HG02678 (cell line): ENCODE data around the gene LRRC42.
"Not testable (repeated sequence)": the region's sequence is repeated elsewhere in the genome, so short reads cannot be mapped to it uniquely, and the experiment has no call there.

ENCODE experiments used
- ATAC-seq: cut with Tn5 transposase; IDR thresholded peaks from one replicate; pipeline ENCODE4 v1.9.1; 2021; ENCODE audit warnings: mild to moderate bottlenecking, moderate library complexity; ENCODE audit not compliant: unreplicated experiment

The LRRC42 gene

DNA sequence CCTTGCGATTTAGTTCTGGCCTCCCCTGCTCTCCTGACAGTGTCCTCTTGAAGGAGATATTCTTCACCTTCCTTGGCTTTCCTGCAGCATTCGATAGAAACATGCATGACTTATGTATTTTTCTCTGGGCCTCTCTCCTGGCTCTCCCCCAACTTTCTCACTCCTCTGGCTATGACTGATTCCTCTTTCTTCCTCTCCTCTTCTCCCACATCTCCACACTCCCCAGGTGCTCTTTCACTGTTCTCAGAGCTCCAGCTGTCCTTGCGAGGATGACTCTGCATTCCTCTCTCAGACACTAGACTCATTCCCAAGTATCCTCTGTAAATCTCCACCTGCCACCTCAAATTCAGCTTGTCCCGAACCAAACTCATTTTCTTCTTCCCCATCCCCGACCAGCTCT is 18.0 kb downstream of the LRRC42 start:
- ATAC-seq: no peak

GRCh38 chr1:53966794-53967193 is 20.6 kb downstream of the LRRC42 start:
- ATAC-seq: no peak

GRCh38 chr1:53967409-53968124 is 21.4 kb downstream of the LRRC42 start:
- no peak for ATAC-seq

- ATAC-seq: no peak
Measured at GRCh38 chr1:53968125-53968513, 22.0 kb downstream of the LRRC42 start.

GRCh38 chr1:53969323-53969722 is 23.2 kb downstream of the LRRC42 start:
- ATAC-seq: not testable (repeated sequence)

GRCh38 chr1:53971718-53972117 is 25.6 kb downstream of the LRRC42 start:
- ATAC-seq: no peak

DNA sequence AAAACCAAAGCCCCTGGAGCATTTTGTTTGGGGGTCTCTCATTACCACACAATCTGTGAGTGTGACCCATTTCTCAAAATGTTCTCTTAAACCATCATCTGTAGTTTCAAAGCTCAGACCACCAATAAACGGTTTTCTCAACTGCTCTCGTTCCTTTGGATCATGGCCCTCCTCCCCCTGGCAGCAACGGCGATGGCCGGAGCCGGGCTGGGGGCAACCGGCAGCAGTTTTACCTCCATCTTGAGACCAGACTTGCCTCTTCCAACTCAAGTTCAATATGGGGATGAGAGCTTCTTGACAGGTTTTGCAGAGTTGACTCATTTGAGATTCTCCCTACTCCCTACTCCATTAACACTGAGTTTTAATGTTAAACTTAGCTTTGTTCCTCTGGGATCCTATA is 29.7 kb downstream of the LRRC42 start:
- no peak for ATAC-seq

- ATAC-seq: no peak
Measured at GRCh38 chr1:53979712-53980450, 33.7 kb downstream of the LRRC42 start.

GRCh38 chr1:53981220-53981619 is 35.1 kb downstream of the LRRC42 start:
- ATAC-seq: no peak

DNA sequence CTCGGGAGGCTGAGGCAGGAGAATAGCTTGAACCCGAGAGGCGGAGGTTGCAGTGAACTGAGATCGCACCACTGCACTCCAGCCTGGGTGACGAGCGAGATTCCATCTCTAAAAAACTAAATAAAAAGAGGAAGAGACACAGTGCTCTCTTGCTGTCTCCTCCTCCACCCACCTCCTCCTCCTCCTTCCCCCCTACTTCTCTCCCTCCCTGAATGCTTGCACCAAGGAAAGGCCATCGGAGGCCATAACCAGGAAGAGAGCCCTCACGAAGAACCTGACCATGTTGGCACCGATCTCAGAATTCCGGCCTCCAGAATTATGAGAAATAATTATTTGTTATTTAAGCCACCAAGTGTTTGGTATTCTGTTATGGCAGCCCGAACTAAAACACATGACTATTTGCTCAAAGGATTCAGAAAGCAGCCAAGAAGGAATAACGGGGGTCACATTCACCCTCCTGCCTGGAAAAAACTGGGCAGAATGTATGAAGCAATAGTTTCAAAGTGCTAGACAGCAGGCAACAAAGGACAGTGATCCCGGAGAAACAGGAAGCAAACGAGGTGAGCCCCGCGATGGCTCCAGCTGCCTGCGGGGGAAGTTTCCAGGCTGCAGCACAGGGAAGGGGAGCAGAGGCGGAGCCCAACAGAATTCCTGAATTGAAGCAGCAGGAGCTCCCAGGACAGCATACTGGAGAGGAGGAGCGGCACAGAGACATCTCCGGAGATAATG is 36.0 kb downstream of the LRRC42 start:
- ATAC-seq: no peak

DNA sequence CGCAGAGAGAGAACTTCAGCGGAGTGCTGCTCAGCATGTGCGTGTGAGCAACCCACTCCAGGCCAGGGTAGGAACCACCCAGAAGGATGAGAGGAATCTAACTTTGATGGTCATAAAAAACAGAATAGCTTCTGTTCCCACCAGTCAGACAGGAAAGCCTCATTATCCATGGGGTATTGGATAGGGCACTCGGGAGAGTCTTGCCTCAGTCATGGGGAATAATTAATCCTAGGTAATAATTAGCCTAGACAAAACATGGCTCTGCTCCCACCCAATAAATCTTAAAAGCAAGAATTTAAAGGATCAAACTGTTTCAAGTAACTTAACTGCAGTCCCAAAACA is 36.6 kb downstream of the LRRC42 start:
- no peak for ATAC-seq

GRCh38 chr1:53984726-53985125 is 38.6 kb downstream of the LRRC42 start:
- ATAC-seq: no peak

DNA sequence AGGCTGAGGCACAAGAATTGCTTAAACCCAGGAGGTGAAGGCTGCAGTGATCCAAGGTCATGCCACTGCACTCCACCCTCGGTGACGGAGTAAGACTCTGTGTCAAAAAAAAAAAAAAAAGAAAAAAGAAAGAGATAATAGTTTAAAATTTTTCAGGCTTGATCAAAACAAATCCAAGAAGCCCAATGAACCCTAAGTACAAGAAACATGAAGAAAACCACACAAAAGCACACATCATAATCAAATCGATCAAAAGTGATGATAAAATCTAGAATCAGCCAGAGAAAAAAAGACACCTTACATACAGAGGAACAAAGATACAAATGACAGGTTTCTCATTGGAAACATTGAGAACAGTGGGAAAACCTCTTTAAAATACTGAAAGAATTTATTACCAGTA is 40.3 kb downstream of the LRRC42 start:
- no peak for ATAC-seq

DNA sequence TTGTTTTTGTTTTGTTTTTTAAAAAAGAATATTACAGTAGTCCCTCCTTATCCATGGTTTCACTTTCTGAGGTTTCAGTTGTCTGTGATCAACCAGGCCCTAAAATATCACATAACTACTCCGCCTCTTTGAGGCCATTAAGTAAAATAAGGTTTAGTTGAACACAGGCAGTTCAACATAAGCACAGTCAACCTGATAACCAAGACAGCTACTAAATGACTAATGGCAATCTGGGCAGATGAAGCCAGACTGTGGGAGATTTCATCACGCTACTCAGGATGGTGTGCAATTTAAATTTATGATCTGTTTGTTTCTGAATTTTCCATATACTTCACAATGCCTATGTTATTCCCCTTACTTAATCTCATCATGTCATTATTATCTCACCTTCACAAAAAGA is 41.7 kb downstream of the LRRC42 start:
- ATAC-seq: no peak

GRCh38 chr1:53992085-53992874 is 46.1 kb downstream of the LRRC42 start:
- no peak for ATAC-seq

DNA sequence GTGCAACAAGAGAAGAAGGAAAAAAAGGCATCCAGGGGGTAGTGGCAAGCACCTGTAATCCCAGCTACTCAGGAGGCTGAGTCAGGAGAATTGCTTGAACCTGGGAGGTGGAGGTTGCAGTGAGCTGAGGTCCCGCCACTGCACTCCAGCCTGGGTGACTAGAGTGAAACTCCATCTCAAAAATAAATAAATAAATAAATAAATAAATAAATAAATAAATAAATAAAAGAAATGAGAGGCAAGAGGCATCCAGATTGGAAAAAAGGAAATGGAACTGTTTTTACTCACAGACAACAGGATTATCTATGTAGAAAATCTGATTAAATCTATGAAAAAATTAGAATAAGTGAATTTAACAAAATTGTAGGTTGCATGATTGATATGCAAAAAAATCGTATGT is 48.4 kb downstream of the LRRC42 start:
- ATAC-seq: not testable (repeated sequence)

DNA sequence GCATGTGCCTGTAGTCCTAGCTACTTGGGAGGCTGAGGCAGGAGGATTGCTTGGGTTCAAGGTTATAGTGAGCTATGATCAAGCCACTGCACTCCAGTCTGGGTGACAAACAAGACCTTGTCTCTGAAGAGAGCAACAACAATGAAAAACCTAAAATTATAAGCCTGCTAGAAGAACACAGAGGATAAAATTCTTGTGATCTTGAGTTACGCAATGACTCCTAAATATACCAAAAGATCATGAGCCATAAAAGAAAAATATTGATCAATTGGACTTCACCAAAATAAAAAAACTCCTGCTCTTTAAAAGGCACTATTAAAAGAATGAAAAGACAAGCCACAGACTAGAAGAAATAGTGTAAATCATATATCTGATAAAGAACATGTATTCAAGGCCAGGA is 49.5 kb downstream of the LRRC42 start:
- ATAC-seq: no peak

GRCh38 chr1:53998223-53998622 is 52.1 kb downstream of the LRRC42 start:
- no peak for ATAC-seq

- ATAC-seq: no peak
Measured at GRCh38 chr1:53999920-54000319, 53.8 kb downstream of the LRRC42 start.

DNA sequence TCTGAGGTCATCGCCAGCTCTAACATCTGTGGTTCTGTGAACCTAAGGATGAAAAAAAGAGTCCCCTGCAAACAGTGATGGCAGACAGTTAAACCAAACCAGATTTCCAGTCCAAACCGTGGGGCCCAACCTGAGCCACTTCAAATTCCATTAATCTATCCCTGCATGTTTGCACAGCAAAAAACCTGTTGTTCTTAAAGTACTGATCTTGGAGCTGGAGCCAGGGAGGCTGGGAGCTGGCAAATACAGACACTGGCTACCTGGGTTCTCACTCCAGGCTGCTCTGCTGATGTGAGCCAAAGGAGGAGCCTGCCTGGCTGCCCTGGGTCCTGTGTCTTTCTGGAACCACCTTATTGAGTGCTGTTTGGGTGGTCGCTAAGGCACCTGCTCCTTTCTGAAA is 55.4 kb downstream of the LRRC42 start:
- ATAC-seq: no peak

DNA sequence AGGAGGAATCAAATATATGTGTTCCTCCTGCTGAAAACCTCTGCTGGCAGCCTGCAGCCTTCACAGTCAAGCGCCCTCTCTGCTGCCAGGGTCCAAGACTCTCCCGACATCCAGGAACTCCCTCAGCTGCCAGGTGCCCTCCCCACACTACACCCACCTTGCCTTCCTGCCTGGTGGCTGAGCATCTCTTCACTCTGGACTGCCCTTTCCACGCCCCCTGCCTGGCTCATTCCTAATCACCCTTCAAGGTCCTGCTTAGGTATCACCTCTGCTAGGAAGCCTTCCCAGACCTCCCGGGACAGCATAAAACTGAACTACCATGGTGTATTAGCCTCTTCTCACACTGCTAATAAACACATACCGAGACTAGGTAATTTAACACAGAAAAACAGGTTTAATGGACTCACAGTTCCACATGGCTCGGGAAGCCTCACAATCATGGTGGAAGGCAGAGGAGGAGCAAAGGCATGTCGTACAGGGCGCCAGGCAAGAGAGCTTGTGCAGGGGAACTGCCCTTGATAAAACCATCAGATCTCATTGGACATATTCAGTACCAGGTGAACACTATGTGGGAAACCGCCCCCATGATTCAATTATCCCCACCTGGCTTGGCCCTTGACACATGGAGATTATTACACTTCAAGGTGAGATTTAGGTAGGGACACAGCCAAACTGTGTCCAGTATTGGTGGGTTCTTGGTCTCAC is 56.5 kb downstream of the LRRC42 start:
- no peak for ATAC-seq
